ENCODE measurements around the gene SUMO3. TPM values are rescaled to one million over a fixed set of nuclear protein-coding genes. Genes with fewer than 3 reads are reported as not detected.
A peak's percentile ranks its signal among the peaks of the same experiment; 100 is the strongest.

Gene SUMO3
- total RNA-seq, 1 experiment from 2014 or later = 131 TPM

- in situ Hi-C loops (cut with HindIII; ENCODE audit: low pct_unique_long_range_greater_than_20kb, low sequenced_read_pairs) = no loop called here
- DNase-seq (ENCODE audit: low read depth) = peak; percentile 67
Observed at GRCh38 chr21:44792702-44793591, 24.9 kb downstream of the SUMO3 start.

- in situ Hi-C loops (cut with HindIII; ENCODE audit: low pct_unique_long_range_greater_than_20kb, low sequenced_read_pairs) = no loop called here
Observed at GRCh38 chr21:44791993-44792392, 25.9 kb downstream of the SUMO3 start.

GRCh38 chr21:44791246-44791645 lies 26.6 kb downstream of the SUMO3 start:
- no peak for DNase-seq (ENCODE audit: low read depth)
- in situ Hi-C loops (cut with HindIII; ENCODE audit: low pct_unique_long_range_greater_than_20kb, low sequenced_read_pairs) = no loop called here

More at GRCh38 chr21:44791993-44792392, 25.9 kb downstream of the SUMO3 start:
- no peak for DNase-seq (ENCODE audit: low read depth)

GRCh38 chr21:44790368-44790767 lies 27.5 kb downstream of the SUMO3 start:
- DNase-seq (ENCODE audit: low read depth) = no peak

GRCh38 chr21:44789880-44790279 lies 28.0 kb downstream of the SUMO3 start:
- in situ Hi-C loops (cut with HindIII; ENCODE audit: low pct_unique_long_range_greater_than_20kb, low sequenced_read_pairs) = no loop called here

More at GRCh38 chr21:44790368-44790767, 27.5 kb downstream of the SUMO3 start:
- in situ Hi-C loops (cut with HindIII; ENCODE audit: low pct_unique_long_range_greater_than_20kb, low sequenced_read_pairs) = no loop called here

GRCh38 chr21:44785620-44786335 lies 32.1 kb downstream of the SUMO3 start:
- DNase-seq (ENCODE audit: low read depth) = no peak
- in situ Hi-C loops (cut with HindIII; ENCODE audit: low pct_unique_long_range_greater_than_20kb, low sequenced_read_pairs) = no loop called here

More at GRCh38 chr21:44789880-44790279, 28.0 kb downstream of the SUMO3 start:
- no peak for DNase-seq (ENCODE audit: low read depth)

GRCh38 chr21:44784810-44785209 lies 33.1 kb downstream of the SUMO3 start:
- in situ Hi-C loops (cut with HindIII; ENCODE audit: low pct_unique_long_range_greater_than_20kb, low sequenced_read_pairs) = no loop called here
- DNase-seq (ENCODE audit: low read depth) = no peak

GRCh38 chr21:44783020-44783696 lies 34.7 kb downstream of the SUMO3 start:
- no peak for DNase-seq (ENCODE audit: low read depth)
- in situ Hi-C loops (cut with HindIII; ENCODE audit: low pct_unique_long_range_greater_than_20kb, low sequenced_read_pairs) = no loop called here

- in situ Hi-C loops (cut with HindIII; ENCODE audit: low pct_unique_long_range_greater_than_20kb, low sequenced_read_pairs) = no loop called here
- no peak for DNase-seq (ENCODE audit: low read depth)
Observed at GRCh38 chr21:44780767-44781459, 36.9 kb downstream of the SUMO3 start.

- in situ Hi-C loops (cut with HindIII; ENCODE audit: low pct_unique_long_range_greater_than_20kb, low sequenced_read_pairs) = no loop called here
Observed at GRCh38 chr21:44780137-44780502, 37.7 kb downstream of the SUMO3 start.

GRCh38 chr21:44779417-44780136 lies 38.3 kb downstream of the SUMO3 start:
- in situ Hi-C loops (cut with HindIII; ENCODE audit: low pct_unique_long_range_greater_than_20kb, low sequenced_read_pairs) = no loop called here
- no peak for DNase-seq (ENCODE audit: low read depth)

More at GRCh38 chr21:44780137-44780502, 37.7 kb downstream of the SUMO3 start:
- DNase-seq (ENCODE audit: low read depth) = no peak

- DNase-seq (ENCODE audit: low read depth) = no peak
- in situ Hi-C loops (cut with HindIII; ENCODE audit: low pct_unique_long_range_greater_than_20kb, low sequenced_read_pairs) = no loop called here
Observed at GRCh38 chr21:44778983-44779382, 38.9 kb downstream of the SUMO3 start.

GRCh38 chr21:44778499-44778911 lies 39.4 kb downstream of the SUMO3 start:
- no peak for DNase-seq (ENCODE audit: low read depth)
- in situ Hi-C loops (cut with HindIII; ENCODE audit: low pct_unique_long_range_greater_than_20kb, low sequenced_read_pairs) = no loop called here

- DNase-seq (ENCODE audit: low read depth) = no peak
- in situ Hi-C loops (cut with HindIII; ENCODE audit: low pct_unique_long_range_greater_than_20kb, low sequenced_read_pairs) = no loop called here
Observed at GRCh38 chr21:44778094-44778493, 39.8 kb downstream of the SUMO3 start.

GRCh38 chr21:44774972-44775371 lies 42.9 kb downstream of the SUMO3 start:
- DNase-seq (ENCODE audit: low read depth) = no peak
- in situ Hi-C loops (cut with HindIII; ENCODE audit: low pct_unique_long_range_greater_than_20kb, low sequenced_read_pairs) = no loop called here

GRCh38 chr21:44773291-44773932 lies 44.5 kb downstream of the SUMO3 start:
- in situ Hi-C loops (cut with HindIII; ENCODE audit: low pct_unique_long_range_greater_than_20kb, low sequenced_read_pairs) = no loop called here
- DNase-seq (ENCODE audit: low read depth) = peak; percentile 82

- no peak for DNase-seq (ENCODE audit: low read depth)
- in situ Hi-C loops (cut with HindIII; ENCODE audit: low pct_unique_long_range_greater_than_20kb, low sequenced_read_pairs) = no loop called here
Observed at GRCh38 chr21:44771896-44772525, 45.9 kb downstream of the SUMO3 start.

All from Caki2 (cell line).